Ovary (tissue), 9 donors: ENCODE data around the gene UBQLN4. TPM values are rescaled to one million over a fixed set of nuclear protein-coding genes. Genes with fewer than 3 reads are reported as not detected.

Source experiments
- DNase-seq, 5 donors: peaks; one replicate each; pipeline ENCODE4 v3.0.0-alpha.2; 2019 to 2020
- H3K27ac ChIP-seq, 2 donors: fragments of 200-600 bp; one replicate each; pipeline versions ENCODE4 v1.5.1 to v1.8.0; 2019 to 2022
- H3K27me3 ChIP-seq: fragments of 200-600 bp; one replicate; pipeline ENCODE4 v1.8.0; 2022
- H3K36me3 ChIP-seq: fragments of 200-600 bp; sonication (generic); one replicate; pipeline ENCODE4 v1.5.1; 2019
- H3K4me1 ChIP-seq: one replicate; pipeline ENCODE4 v1.8.1; 2013; ENCODE audit warnings: mild to moderate bottlenecking, moderate library complexity; ENCODE audit not compliant: insufficient read depth
- H3K4me3 ChIP-seq: fragments of 200-600 bp; sonication (generic); one replicate; pipeline ENCODE4 v1.5.1; 2017
- H3K9me3 ChIP-seq, 2 donors: fragments of 200-600 bp in 1 of 2; sonication (generic) in 1 of 2; one replicate each; pipeline versions ENCODE4 v1.5.1 to v1.8.1; 2013 to 2019; ENCODE audit warnings: mild to moderate bottlenecking in 1 of 2, moderate library complexity in 1 of 2
- CTCF ChIP-seq, 3 donors: fragments of 450-650 bp in 2 of 3; fragments of 200-600 bp in 1 of 3; IDR thresholded peaks; one replicate each; pipeline versions ENCODE4 v1.5.1 to v1.8.0; 2016 to 2022; ENCODE audit warnings: antibody characterized with exemption in 3 of 3, mild to moderate bottlenecking in 1 of 3
- EP300 ChIP-seq: sonication (generic); formaldehyde crosslinking; IDR thresholded peaks from one replicate; pipeline ENCODE4 v1.6.1; 2017; ENCODE audit warnings: antibody characterized with exemption
- POLR2A ChIP-seq: fragments of 450-650 bp; IDR thresholded peaks from one replicate; pipeline ENCODE4 v1.6.1; 2017; ENCODE audit warnings: antibody characterized with exemption, mild to moderate bottlenecking, moderate library complexity
- WGBS, 3 donors: extraction: QIAGEN DNeasy Blood & Tissue Kit in 1 of 3; methylation state at CpG; one replicate each; pipeline versions ENCODE4 v1.1.5 to v1.1.7; 2013 to 2017; 5-methylcytosine and 5-hydroxymethylcytosine counted together
- intact Hi-C, 4 donors: fragments of 100-400 bp; cut with DNase I; formaldehyde crosslinking; loops; one replicate each; pipeline versions ENCODE4 v1.11.0 to v1.15.1; 2022 to 2023
- polyA plus RNA-seq, 2 donors: library from polyadenylated mRNA; stranded (reverse); fragments of 200-250 nt in 1 of 2; fragments of 350-450 nt in 1 of 2; fragmentation: Illumina TruSeq in 1 of 2; extraction: RNeasy Lipid Tissue Mini Kit (QIAGEN cat#74804) in 1 of 2; gene quantifications; one replicate each; pipeline ENCODE4 v1.2.3, GENCODE V29; 2013 to 2014
- total RNA-seq, 7 donors: library from RNA; depleted of rRNA in 2 of 7; stranded (reverse); fragments of >200 nt in 2 of 7; fragmentation: NEBNext Ultra II Directional in 3 of 7; extraction: Animal tissue kit (Norgen Biotek cat#: 25700) in 3 of 7; gene quantifications; one replicate each; pipeline versions ENCODE4 v1.1.0 to v1.2.4, GENCODE V29; 2016 to 2023
- donor health status: DM: no; HTN: no; CAD: no; lungs with moderate emphysema.
- donor health status: DM: no; HTN: no; CAD: no.
- donor health status: Bipolar disorder and iron deficiency.
- donor health status: DM: yes; HTN: yes; CAD: no.
- donor health status: DM: no; HTN: no; CAD: no.
- donor health status: DM: yes; HTN: yes; CAD: no.

Gene UBQLN4
- total and polyA plus RNA-seq, 9 donors = 14.2 to 38.0 (median 26.6) TPM

- no peak for TF ChIP-seq POLR2A
- no peak for TF ChIP-seq EP300
- TF ChIP-seq CTCF (IDR thresholded peaks at IDR 0.05) = no peak
- Histone ChIP-seq H3K4me3 (no peak overlapping the region), H3K36me3 (no peaks in the 10 kb centered on the region), H3K27ac (no peak overlapping the region), H3K27me3 (no peaks in the 10 kb centered on the region), H3K4me1 (peaks cover 5% of the 10 kb centered on the region), H3K9me3 (no peaks in the 10 kb centered on the region)
- WGBS, 3 donors = 64 to 73% (median 68%) methylated on average over 2 of the region's 2 CpGs
- intact Hi-C loops = no loop called here
- no peak for DNase-seq
Measured at GRCh38 chr1:156021954-156022353, 31.6 kb downstream of the UBQLN4 start.

- no peaks in the 10 kb centered on the region for H3K36me3 ChIP-seq
- H3K27ac ChIP-seq = peak overlapping the region in 1 of 2 donors; percentile 74
- 0 to 1% (median 1%) methylated on average over 4 of the region's 4 CpGs for WGBS, 3 donors
- H3K27me3 ChIP-seq = no peaks in the 10 kb centered on the region
- DNase-seq = no peak
- H3K4me3 ChIP-seq = peak overlapping the region; percentile 88
- TF ChIP-seq CTCF (IDR thresholded peaks at IDR 0.05) (no peak), POLR2A (no peak), EP300 (no peak)
- H3K4me1 ChIP-seq = peaks cover 5% of the 10 kb centered on the region
- no peaks in the 10 kb centered on the region for H3K9me3 ChIP-seq
- intact Hi-C loops = no loop called here
Measured at GRCh38 chr1:156021093-156021428, 32.5 kb downstream of the UBQLN4 start.

GRCh38 chr1:156020293-156021092 is 33.1 kb downstream of the UBQLN4 start, which contains the start of gene SSR2:
Gene SSR2 (minus strand): TSS chr1:156020951. CDS start chr1:156020167, 784 bp downstream.
- peak within 1 kb of the TSS; percentile 88 for H3K4me3 ChIP-seq
- no peaks in the 10 kb centered on the region for H3K9me3 ChIP-seq
- H3K27me3 ChIP-seq = no peaks in the 10 kb centered on the region
- peak; percentile 83 to 89 (median 84) for DNase-seq
- WGBS, 3 donors = 0% methylated on average over 45 of the region's 45 CpGs
- intact Hi-C loops = no loop called here
- no peak for TF ChIP-seq CTCF (IDR thresholded peaks at IDR 0.05)
- peak; percentile 59 for TF ChIP-seq POLR2A
- no peak for TF ChIP-seq EP300
- peak within 1 kb of the TSS; percentile 16 to 74 for H3K27ac ChIP-seq
- no peaks in the 10 kb centered on the region for H3K36me3 ChIP-seq
- H3K4me1 ChIP-seq = peaks cover 5% of the 10 kb centered on the region

GRCh38 chr1:156019946-156020292 is 33.7 kb downstream of the UBQLN4 start:
- WGBS, 3 donors = 10 to 26% (median 12%) methylated on average over 8 of the region's 8 CpGs
- no peaks in the 10 kb centered on the region for H3K9me3 ChIP-seq
- peaks cover 5% of the 10 kb centered on the region for H3K4me1 ChIP-seq
- intact Hi-C loops = no loop called here
- H3K27ac ChIP-seq = no peak overlapping the region
- TF ChIP-seq POLR2A (no peak), EP300 (no peak), CTCF (IDR thresholded peaks at IDR 0.05) (no peak)
- no peak for DNase-seq
- H3K4me3 ChIP-seq = peak overlapping the region; percentile 88
- H3K36me3 ChIP-seq = no peaks in the 10 kb centered on the region
- H3K27me3 ChIP-seq = no peaks in the 10 kb centered on the region
